ENCODE measurements around the gene DACT3. TPM values are rescaled to one million over a fixed set of nuclear protein-coding genes. Genes with fewer than 3 reads are reported as not detected.

Gene DACT3
- total RNA-seq, 1 donor: 0.63 TPM

DNA sequence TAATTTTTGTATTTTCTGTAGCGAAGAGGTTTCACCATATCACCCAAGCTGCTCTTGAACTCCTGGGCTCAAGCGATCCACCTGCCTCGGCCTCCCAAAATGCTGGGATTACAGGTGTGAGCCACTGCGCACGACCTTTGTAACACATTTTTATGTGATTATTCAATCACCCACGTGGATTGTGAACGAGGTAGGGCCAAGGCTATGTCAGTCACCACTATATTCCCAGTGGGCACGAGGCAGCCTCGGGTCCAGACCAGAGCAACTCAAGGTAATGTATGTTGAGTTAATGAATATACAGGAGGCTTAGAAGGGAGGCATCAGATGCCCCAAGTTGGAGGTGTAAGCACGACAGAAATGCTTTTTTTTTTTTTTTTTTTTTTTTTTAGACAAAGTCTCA is 45.0 kb downstream of the DACT3 start:
- Histone ChIP-seq H3K4me1 (ENCODE audit: insufficient read depth, low read length) (peaks cover 77% of the 10 kb centered on the region), H3K9me3 (ENCODE audit: low read depth, low read length) (no peaks in the 10 kb centered on the region), H3K27me3 (ENCODE audit: insufficient read depth, low read length) (no peaks in the 10 kb centered on the region), H3K4me3 (ENCODE audit: low read length) (no peak overlapping the region)

DNA sequence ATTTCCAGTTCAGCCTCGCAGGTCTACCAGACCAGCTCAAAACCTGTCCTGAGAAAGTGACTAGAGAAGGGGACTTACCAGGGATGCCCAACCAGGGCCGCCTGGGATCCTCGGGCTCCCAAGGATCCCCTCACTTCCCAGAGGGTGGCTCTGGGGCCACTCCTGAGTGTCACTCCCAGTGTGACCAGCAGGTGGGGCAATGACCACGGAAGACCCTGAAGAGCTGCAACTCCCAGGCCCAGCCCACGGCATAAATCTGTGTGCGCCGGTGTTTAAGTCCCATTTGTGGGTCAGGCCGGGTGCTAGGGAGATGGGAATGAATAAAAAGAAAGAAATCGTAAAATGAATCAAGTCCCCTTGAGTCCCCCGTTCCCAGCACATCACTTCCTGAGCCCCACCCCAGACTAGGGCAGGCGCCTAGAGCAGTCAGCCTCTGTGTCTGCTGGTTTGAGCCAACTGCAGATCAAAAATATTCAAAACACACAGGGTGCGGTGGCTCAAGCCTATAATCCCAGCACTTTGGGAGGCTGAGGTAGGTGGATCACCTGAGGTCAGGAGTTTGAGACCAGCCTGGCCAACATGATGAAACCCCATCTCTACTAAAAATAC is 46.8 kb downstream of the DACT3 start:
- Histone ChIP-seq H3K4me3 (ENCODE audit: low read length) (no peak overlapping the region), H3K4me1 (ENCODE audit: insufficient read depth, low read length) (peaks cover 71% of the 10 kb centered on the region), H3K27me3 (ENCODE audit: insufficient read depth, low read length) (no peaks in the 10 kb centered on the region), H3K9me3 (ENCODE audit: low read depth, low read length) (no peaks in the 10 kb centered on the region)

DNA sequence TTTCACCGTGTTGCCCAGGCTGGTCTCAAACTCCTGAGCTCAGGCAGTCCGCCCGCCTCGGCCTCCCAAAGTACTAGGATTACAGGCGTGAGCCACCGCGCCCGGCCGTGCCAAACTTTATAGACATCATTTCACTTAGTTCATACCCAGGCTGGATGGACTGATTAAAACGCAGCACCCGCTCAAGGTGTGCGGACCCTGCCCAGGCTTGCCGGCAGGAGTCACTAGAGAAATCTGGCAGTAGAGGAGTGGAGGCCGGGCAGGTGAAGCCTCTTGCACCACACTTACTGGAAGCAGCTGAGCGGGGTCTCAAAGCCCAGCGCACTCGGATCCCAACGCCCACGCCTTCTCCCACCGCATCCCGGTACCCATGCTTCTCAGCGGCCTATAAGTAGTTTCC is 47.5 kb downstream of the DACT3 start:
- peaks cover 64% of the 10 kb centered on the region for H3K4me1 ChIP-seq (ENCODE audit: insufficient read depth, low read length)

DNA sequence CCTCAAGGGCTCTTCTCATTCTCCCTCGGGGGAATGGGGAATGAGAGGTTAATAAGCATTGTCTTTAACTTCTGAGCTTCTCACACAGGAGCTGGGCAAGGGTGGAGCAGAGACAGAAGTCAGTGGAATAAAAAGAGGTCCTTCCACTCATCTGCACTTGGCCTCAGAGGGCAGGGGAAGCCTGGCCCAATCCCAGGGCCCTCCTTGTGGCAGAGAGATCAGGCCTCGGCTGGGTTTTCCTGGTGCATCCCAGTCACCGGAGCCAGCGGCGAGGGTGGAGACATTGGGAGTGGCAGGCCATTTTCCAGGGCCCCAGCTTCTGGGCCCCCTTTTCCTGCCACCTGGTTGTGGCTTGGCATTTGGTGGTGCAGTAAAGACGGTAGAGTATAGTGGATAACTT is 49.2 kb downstream of the DACT3 start:
- Histone ChIP-seq H3K4me1 (ENCODE audit: insufficient read depth, low read length) (peaks cover 47% of the 10 kb centered on the region), H3K27me3 (ENCODE audit: insufficient read depth, low read length) (no peaks in the 10 kb centered on the region), H3K4me3 (ENCODE audit: low read length) (no peak overlapping the region), H3K9me3 (ENCODE audit: low read depth, low read length) (no peaks in the 10 kb centered on the region)

More for the DNA sequence above, 47.5 kb downstream of the DACT3 start:
- H3K27me3 ChIP-seq (ENCODE audit: insufficient read depth, low read length): no peaks in the 10 kb centered on the region
- H3K4me3 ChIP-seq (ENCODE audit: low read length): no peak overlapping the region
- no peaks in the 10 kb centered on the region for H3K9me3 ChIP-seq (ENCODE audit: low read depth, low read length)

DNA sequence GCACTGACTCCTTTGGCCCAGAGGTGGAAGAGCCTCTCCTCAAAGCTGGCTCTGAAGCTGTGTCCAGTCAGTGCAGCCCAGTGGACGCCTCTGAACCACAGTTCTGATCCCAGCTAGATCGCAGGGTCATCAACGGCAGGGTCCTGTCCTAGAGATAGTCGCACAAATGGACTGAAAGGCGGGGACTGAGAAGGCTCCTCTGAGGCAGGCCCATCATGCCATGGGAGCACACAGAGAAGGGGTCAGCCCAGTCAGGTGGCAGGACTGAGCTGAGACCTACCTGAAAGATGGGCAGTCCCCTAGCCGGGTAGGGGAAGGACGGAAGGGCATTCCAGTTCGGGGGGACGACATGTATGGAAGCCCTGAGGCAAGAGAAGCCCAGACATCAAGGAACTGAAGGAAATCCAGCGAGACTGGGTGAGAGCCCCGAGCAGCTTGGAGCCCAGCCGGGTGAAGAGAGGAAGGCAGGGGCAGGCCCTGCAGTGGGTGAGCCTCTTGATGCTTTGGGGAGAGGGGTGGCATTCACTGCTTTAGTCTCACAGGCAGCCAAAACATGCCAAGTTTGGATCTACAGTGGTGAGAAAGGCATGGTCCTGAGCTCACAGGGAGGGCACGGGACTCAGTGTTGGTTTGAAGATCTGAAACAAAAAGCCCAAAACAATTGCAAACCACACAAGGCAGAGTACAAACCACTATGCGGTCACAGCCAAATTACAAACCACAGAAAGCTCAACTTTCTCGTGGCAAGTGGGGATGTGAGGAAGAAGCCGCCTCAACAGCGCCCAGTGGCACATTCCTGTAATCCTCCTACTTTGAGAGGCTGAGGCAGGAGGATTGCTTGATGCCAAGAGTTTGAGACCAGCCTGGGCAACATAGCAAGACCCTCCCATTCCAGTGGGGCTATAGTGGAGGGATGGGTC is 49.9 kb downstream of the DACT3 start:
- peaks cover 41% of the 10 kb centered on the region for H3K4me1 ChIP-seq (ENCODE audit: insufficient read depth, low read length)
- H3K27me3 ChIP-seq (ENCODE audit: insufficient read depth, low read length): no peaks in the 10 kb centered on the region
- no peak overlapping the region for H3K4me3 ChIP-seq (ENCODE audit: low read length)
- no peaks in the 10 kb centered on the region for H3K9me3 ChIP-seq (ENCODE audit: low read depth, low read length)

DNA sequence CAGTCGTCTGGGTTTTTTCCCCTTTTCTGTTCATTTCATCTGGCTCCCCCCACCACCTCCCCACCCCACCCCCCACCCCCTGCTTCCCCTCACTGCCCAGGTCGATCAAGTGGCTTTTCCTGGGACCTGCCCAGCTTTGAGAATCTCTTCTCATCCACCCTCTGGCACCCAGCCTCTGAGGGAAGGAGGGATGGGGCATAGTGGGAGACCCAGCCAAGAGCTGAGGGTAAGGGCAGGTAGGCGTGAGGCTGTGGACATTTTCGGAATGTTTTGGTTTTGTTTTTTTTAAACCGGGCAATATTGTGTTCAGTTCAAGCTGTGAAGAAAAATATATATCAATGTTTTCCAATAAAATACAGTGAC is 50.6 kb downstream of the DACT3 start:
- no peaks in the 10 kb centered on the region for H3K9me3 ChIP-seq (ENCODE audit: low read depth, low read length)
- no peaks in the 10 kb centered on the region for H3K27me3 ChIP-seq (ENCODE audit: insufficient read depth, low read length)
- peaks cover 40% of the 10 kb centered on the region for H3K4me1 ChIP-seq (ENCODE audit: insufficient read depth, low read length)
- no peak overlapping the region for H3K4me3 ChIP-seq (ENCODE audit: low read length)

DNA sequence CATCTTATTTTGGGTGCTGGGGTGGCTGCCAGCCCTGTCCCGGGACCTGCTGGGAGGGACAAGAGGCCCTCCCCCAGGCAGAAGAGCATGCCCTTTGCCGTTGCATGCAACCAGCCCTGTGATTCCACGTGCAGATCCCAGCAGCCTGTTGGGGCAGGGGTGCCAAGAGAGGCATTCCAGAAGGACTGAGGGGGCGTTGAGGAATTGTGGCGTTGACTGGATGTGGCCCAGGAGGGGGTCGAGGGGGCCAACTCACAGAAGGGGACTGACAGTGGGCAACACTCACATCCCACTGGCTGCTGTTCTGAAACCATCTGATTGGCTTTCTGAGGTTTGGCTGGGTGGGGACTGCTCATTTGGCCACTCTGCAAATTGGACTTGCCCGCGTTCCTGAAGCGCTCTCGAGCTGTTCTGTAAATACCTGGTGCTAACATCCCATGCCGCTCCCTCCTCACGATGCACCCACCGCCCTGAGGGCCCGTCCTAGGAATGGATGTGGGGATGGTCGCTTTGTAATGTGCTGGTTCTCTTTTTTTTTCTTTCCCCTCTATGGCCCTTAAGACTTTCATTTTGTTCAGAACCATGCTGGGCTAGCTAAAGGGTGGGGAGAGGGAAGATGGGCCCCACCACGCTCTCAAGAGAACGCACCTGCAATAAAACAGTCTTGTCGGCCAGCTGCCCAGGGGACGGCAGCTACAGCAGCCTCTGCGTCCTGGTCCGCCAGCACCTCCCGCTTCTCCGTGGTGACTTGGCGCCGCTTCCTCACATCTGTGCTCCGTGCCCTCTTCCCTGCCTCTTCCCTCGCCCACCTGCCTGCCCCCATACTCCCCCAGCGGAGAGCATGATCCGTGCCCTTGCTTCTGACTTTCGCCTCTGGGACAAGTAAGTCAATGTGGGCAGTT is 51.2 kb downstream of the DACT3 start:
- no peaks in the 10 kb centered on the region for H3K9me3 ChIP-seq (ENCODE audit: low read depth, low read length)
- H3K4me1 ChIP-seq (ENCODE audit: insufficient read depth, low read length): peaks cover 40% of the 10 kb centered on the region
- H3K4me3 ChIP-seq (ENCODE audit: low read length): no peak overlapping the region
- no peaks in the 10 kb centered on the region for H3K27me3 ChIP-seq (ENCODE audit: insufficient read depth, low read length)

DNA sequence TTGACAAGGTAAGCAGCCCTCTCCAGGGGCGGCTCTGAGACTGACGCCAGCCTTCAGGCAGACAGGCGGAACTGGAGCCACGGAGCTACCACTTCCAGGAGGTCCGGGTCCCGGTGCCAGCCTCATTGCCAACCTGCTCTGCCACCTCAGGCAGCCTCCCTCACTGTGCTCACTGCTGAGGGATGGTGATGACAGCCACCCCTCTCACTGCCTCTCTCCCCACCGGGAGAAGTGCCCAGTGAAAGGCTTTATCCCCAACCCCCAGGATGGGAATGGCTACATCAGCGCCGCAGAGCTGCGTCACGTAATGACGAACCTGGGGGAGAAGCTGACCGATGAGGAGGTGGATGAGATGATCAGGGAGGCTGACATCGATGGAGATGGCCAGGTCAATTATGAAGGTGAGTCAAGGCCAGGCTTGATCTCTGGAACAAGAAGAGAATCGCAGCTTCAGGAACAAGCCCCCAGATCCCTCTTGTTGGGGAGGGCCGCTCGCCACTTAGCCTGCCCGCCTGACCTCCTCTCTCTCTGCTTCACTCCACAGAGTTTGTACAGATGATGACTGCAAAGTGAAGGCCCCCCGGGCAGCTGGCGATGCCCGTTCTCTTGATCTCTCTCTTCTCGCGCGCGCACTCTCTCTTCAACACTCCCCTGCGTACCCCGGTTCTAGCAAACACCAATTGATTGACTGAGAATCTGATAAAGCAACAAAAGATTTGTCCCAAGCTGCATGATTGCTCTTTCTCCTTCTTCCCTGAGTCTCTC is 52.2 kb downstream of the DACT3 start:
- Histone ChIP-seq H3K4me1 (ENCODE audit: insufficient read depth, low read length) (peaks cover 33% of the 10 kb centered on the region), H3K9me3 (ENCODE audit: low read depth, low read length) (no peaks in the 10 kb centered on the region), H3K27me3 (ENCODE audit: insufficient read depth, low read length) (no peaks in the 10 kb centered on the region), H3K4me3 (ENCODE audit: low read length) (no peak overlapping the region)

DNA sequence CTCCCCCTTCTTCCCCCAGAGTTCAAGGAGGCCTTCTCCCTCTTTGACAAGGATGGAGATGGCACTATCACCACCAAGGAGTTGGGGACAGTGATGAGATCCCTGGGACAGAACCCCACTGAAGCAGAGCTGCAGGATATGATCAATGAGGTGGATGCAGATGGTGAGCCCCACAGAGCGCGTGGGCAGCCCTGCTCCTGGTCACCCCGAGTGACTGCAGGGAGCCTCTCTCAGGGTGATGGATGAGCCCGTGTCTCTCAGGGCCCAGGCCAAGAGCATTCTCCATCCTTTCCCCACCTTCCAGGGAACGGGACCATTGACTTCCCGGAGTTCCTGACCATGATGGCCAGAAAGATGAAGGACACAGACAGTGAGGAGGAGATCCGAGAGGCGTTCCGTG is 52.8 kb downstream of the DACT3 start:
- Histone ChIP-seq H3K4me3 (ENCODE audit: low read length) (no peak overlapping the region), H3K27me3 (ENCODE audit: insufficient read depth, low read length) (no peaks in the 10 kb centered on the region), H3K4me1 (ENCODE audit: insufficient read depth, low read length) (peaks cover 37% of the 10 kb centered on the region), H3K9me3 (ENCODE audit: low read depth, low read length) (no peaks in the 10 kb centered on the region)

DNA sequence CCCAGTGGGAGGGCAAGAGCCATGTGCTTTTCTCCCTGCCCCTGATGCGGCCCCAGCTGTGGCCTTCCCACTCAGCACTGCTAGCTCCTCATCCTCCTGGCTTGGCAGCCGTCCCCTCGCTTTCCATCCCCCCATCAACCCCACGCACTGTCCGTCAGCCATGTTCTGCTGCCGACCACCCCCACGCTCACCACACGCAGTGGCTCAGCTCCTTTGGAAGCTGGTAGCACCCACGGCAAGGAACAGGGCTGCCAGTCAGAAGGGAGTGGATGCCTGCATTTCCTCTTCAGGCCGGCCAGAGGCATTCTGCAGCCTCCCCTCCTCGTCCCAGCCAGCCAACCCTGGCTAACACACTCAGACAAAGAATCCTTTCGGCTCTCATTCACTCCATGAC is 53.5 kb downstream of the DACT3 start:
- H3K27me3 ChIP-seq (ENCODE audit: insufficient read depth, low read length): no peaks in the 10 kb centered on the region
- H3K4me3 ChIP-seq (ENCODE audit: low read length): no peak overlapping the region
- no peaks in the 10 kb centered on the region for H3K9me3 ChIP-seq (ENCODE audit: low read depth, low read length)
- H3K4me1 ChIP-seq (ENCODE audit: insufficient read depth, low read length): peaks cover 41% of the 10 kb centered on the region

DNA sequence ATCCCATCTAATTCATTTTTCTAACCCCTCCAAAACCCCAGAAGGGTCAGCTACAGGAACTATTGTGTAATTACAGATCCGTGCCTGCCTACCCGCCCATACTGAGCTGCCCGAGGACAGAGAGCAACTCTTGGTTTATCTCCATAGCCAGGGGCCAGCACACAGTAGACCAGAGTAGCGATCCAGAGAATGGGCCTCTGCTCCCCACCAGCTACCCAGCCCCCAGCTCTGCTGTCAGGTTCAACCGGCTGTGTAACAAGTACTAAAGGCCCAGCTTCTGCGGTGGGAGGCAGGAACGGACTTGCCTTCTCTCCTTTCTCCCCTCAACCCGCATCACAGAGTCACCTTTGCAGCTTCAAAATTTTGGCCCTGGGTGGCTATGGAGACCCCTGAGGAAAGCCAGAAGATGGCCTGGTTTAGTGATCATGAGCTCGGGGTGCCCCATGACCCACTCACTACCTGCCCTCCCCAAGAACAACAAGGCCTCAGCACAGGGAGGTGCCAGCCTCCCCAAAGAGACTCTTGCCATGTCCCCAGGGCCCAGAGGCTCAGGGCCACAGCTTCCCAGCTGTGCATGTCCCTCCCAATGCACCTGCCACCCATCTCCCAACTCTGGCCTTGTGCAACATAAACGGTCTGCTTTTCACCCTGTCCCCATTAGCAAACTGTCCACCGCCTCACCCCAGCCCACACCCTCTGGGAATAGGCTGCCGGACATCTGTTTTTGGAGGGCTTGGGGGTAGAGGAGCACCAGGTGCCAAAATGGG is 54.1 kb downstream of the DACT3 start:
- Histone ChIP-seq H3K4me3 (ENCODE audit: low read length) (no peak overlapping the region), H3K4me1 (ENCODE audit: insufficient read depth, low read length) (peaks cover 40% of the 10 kb centered on the region), H3K9me3 (ENCODE audit: low read depth, low read length) (no peaks in the 10 kb centered on the region), H3K27me3 (ENCODE audit: insufficient read depth, low read length) (no peaks in the 10 kb centered on the region)

DNA sequence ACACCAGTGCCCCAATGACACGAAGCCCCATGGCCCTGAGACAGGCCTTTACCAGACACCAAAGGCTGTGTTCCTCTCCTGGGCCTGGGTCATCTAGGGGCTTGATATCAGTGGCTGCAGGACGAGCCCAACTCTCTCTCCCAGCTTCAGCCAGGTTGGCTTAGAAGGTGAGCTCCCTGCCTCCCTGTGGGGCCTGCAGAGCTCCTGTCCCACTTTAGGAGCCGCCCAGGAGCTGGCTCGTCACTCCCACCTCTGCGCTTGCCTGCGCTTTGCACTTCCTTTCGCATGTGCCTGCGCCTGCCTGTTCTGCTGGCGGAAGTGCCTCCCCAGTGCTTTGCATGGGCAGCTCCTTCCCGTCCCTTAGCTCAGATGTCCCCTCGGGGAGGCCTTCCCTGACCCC is 55.0 kb downstream of the DACT3 start:
- Histone ChIP-seq H3K4me3 (ENCODE audit: low read length) (no peak overlapping the region), H3K27me3 (ENCODE audit: insufficient read depth, low read length) (no peaks in the 10 kb centered on the region), H3K4me1 (ENCODE audit: insufficient read depth, low read length) (peaks cover 32% of the 10 kb centered on the region), H3K9me3 (ENCODE audit: low read depth, low read length) (no peaks in the 10 kb centered on the region)

DNA sequence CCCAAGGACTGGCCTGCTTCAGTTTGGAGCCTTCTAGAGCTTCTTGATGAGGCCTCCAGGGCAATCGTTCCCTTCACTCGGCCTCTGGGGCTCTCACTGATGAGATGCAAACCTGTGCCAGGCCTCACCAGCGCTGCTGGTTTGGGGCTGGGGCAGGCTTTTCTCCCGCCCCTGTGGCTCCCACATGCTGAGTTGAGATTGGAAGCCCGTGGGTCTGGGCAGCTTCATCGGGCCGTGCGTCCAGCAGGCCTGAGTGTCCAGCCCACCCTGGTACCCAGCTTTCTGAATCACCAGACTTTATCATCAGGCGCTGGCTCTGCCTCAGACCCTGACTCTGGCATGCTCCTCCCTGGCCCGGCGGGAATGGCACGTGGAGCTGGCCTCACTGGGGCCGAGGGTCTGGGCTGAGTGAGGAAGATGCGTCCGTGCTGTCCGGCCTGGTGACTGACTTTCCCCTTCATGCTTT is 55.6 kb downstream of the DACT3 start:
- Histone ChIP-seq H3K4me1 (ENCODE audit: insufficient read depth, low read length) (peaks cover 26% of the 10 kb centered on the region), H3K27me3 (ENCODE audit: insufficient read depth, low read length) (no peaks in the 10 kb centered on the region), H3K9me3 (ENCODE audit: low read depth, low read length) (no peaks in the 10 kb centered on the region), H3K4me3 (ENCODE audit: low read length) (no peak overlapping the region)
